T-helper 22 cell (primary cell): ENCODE data around the gene SPTBN5.

Experiments
- DNase-seq: peaks from one replicate; pipeline ENCODE4 v3.0.0-alpha.2; 2020; ENCODE audit warnings: low read depth

The SPTBN5 gene

DNA sequence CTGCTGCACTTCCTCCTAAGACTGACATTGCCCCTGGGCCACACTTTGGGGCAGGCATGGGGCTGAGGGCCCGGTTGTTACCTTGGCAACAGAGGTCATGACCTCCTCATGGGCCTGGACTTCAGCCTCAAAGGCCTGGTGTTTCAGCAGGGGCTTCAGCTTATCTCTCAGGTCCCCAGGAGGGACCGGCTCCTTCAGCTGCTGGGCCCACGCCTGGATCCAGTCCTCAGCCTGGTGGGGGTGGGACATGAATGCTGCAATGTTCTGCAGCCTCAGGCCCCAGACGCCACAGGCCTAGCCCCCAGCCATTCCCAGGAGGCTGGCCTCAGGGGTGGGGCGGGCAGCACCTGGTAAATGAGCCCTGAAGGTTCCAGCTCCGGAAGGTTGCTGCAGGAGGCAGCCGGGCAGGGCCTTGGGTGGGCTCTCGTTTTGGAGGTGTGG lies 27.6 kb downstream of the SPTBN5 start:
- DNase-seq = no peak

DNA sequence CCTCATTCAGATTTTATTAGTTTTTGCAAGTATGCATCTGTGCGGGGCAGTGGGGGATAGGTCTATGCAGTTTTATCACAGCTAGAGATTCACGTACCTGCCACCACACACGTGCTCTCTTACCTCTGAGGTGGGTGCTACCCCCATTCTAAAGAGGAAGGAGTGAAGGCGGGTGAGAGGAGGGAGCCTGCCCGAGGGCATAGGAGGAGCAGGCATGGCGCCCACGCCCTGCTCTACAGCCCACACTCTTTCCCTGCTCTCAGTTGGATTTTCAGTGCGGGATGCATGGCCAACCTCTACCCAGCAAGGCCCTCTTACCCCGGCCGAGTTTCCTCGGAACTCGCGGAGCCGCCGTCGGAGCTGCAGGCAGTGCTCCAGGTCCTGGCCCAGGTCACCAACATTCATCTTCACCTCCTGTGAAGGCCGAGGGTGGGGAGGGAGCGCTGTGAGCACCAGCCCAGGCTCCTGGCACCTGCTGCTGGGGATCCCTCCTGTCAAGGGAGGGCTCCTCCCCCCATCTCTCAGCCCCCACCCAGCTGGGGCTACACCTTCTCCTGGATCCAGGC lies 28.3 kb downstream of the SPTBN5 start:
- no peak for DNase-seq

DNA sequence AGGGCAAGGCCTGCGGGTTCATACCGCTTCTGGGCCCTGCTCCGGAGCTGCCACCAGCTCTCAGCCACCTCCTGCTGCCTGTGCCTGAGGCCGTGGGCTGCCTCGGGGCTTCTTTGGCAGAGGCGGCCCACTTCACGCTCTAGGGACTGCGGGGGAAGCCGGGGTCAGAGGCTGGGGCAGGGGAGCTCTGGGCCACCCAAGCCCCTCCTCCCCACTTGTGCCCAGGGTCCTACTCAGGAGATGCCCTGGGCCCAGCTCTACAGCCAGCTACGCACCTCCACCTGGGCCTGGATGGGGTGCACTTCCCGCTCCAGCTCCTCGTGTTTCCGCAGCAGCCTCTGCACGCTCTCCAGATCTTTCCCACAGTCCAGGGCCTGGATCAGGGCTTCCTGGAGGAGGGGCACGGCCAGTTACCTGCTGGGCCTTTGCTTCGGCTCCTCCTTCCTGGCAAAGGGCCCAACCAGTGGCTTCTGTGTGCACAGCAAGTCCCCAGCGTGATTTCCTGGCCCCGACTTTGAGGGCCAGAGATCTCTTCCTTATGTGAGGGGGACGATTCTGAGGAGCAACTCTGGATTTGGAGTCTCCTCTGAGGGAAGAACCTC lies 31.2 kb downstream of the SPTBN5 start:
- DNase-seq = no peak

DNA sequence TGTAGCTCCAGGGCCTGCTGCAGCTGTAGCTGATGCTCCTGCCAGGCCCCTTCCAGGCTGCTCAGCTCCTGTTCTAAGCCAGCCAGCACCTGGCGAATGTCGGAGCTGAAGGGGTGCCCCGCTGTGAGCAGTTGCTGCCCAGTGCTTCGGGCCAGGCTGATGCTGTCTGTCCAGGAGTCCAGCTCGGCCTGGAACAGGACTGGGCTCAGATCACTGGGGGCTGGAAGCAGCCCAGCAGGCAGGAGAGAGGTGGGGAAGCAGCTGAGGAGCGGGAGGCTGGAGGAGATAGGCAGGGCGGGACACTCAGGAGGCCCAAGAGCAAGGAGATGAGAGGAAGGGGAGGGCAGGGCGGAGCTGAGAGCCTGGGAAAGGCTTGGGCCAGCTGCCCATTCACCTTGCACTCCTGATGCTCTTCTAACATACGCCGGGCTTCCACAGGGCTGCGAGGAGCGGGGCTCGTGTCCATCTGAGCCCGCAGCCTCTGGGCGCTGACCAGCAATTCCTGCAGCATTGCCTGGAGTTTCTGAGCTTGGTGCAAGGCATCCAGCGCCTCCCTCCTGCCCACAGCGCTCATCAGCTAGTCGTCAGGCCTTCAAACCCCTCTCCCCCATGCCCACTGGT lies 32.0 kb downstream of the SPTBN5 start:
- DNase-seq = no peak

DNA sequence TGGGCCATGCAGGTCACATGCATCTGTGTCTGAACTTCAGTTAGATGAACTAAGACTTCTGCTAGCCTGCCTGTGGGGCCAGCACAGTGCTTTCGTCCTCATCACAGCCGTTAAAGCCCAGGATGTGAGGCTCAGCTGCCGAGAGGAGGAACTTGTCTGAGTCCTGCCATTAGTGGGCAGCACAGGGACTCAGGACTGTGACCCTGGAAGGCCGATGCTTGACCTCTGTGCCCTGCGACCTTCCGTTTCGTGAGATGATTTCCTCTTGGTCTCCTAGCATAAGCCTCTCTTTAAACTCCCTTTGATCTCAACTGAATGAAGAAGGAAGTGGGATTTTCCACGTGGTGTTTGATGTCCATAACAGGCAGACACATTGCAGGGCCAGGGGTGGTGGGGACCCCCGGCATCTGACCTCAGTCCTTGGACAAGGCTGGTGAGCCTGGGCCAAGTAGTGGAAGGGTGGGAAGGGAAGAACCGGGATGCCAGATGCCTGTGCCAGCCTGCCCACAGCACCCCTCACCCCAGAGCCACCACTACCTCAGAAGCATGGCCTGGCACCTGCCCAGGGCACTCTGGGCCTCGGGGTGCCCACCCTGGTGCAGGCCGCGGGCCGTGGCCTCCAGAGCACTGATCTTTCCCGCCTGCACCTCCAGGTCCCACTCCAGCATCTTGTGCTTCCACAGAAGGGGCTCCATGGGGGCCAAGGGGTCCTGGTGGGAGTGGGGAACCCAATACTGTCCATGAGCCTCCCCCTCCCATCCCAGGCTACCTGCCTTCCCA lies 33.6 kb downstream of the SPTBN5 start:
- DNase-seq = no peak

DNA sequence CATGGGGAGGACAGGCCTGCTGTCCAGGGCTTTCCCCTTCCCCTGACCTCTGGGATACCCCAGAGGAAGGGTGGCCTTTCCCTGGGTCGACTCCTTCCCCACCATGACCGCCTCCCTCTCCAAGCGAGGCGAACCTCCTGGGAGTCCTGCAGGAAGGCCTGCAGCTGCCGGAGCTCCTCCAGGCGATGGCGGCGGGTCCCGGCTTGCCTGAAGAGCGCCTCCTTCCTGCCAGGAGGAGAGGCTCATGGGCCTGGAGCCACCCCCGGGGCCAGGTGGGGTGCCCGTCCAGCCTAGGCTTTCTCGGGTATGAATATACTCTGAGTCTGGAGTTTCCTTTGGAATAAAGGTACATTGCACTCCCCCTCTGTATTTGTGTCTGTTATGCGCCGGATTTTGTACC lies 35.1 kb downstream of the SPTBN5 start:
- DNase-seq = no peak

DNA sequence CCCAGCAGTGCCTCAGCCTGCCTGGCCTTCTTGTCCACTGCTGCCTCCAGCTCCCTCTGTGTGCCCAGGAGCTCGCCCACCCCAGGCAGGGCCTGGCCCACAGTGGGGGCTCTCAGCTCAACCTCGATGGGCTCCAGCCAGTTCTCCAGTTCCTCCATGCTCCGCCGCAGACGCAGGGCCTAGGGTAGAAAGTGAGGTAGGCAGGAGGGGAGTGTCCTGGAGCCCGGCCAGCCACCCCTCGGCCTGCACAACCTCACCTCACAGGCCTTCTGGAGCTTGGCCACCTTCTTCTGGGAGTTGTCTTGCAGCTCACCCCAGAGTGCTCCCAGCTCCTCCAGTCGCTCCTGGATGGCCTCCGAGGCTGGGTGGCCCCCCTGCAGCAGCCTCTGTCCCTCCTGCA lies 36.5 kb downstream of the SPTBN5 start:
- no peak for DNase-seq

DNA sequence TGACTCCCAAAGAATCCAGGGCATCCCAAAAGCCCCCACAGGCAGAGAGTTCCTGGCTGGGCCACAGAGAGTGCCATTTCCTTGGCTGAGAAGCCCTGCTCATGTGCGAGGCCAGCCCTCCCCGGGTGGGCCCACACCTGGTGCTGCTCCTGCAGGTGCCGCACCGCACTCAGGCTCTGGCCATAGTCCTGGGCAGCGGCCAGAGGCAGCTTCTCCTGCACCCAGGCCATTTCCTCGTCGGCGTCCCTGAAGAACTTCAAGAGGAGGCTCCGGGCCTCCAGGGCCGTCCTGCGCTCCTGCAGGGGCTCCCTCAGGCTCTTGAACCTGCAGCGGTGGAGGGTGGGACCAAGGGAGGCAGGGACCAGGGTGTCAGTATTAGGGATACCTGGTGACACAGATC lies 37.1 kb downstream of the SPTBN5 start:
- no peak for DNase-seq

DNA sequence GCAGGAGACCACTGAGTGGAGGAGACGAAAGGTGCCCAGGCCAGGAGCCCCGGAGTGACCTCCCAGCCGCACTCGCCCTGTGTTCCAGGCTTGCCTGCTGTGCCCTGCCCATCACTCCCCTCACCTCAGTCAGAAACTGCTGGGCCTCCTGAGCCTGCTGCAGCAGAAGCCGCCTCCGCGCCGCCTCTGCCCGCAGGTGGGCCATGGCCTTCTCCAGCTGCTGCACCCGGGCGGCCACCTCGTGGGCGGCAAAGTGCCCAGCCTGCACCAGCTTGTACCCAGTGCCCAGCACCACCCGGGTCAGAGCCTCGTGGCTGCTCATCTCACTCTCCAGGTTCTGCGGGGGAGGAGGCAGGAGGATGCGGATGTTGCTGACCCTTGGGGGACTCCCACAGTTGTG lies 37.6 kb downstream of the SPTBN5 start:
- no peak for DNase-seq

DNA sequence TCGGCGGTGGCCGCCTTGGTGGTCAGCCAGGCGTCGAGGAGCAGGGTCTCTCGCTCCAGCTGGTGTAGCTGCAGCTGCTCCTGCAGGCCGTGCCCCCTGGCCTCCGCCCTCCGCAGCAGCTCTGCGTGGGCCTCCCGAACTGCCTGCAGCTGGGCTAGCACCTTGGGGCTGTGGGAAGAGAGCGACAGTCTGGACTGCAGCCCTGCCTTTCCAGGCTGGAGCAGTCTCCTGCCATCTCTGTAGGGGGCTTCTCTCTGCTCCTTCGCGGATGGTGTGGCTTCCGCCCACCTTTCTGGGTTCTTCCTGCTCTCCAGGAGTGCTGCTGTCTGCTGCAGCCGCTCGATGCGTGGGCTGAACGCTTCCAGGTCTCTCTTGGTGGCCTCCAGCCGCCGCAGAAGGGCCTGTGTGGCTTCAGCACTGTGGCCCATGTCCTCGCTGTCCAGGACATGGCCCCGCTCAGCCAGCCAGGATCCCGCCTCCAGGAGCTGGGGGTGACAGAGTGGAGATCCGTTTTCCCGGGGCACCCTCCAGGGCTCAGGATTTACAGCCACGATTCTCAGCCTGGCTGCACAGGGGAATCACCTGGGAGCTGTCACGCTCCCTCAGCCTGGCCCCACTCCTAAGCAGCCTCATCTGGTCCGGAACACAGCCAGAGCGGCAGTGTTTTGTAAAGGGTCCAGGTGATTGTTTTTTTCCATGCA lies 38.4 kb downstream of the SPTBN5 start:
- DNase-seq = no peak

DNA sequence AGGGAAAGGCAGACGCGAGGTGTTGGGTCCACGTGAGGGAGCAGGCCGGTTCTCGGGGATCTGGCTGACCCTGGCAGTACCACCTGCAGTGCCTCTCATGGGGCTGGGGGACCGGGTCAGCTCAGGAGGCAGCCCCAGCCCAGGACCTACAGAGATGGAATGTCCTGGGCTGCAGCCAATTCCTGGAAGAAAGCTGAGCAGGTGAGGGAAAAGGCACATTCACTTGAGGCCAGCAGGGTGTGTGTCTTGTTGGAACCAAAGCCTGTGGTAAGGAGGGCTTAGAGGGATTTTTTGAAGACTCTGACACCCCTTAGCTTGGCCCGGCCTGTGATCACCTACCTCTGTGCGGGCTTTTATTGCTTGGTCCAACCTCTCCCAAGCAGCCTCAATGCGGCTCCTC lies 39.4 kb downstream of the SPTBN5 start:
- no peak for DNase-seq

DNA sequence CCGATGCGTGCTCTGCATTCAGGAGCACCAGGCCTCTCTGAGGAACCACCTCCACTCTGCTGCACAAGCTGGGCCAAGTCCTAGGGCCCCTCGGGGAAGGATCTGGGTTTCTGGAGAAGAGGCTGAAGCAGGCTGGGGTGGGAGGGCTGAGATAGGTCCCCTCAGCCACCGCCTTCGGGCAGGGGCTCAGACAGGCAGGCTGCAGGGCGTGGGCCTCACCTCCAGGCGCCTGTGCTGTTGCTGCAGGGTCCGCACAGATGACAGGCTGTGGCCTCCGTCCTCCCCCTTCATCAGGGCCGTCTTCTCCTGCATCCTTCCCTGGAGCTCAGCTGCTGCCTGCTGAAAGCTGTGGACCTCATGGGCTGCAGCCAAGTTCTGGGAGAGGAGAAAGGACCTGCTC lies 40.0 kb downstream of the SPTBN5 start:
- no peak for DNase-seq

DNA sequence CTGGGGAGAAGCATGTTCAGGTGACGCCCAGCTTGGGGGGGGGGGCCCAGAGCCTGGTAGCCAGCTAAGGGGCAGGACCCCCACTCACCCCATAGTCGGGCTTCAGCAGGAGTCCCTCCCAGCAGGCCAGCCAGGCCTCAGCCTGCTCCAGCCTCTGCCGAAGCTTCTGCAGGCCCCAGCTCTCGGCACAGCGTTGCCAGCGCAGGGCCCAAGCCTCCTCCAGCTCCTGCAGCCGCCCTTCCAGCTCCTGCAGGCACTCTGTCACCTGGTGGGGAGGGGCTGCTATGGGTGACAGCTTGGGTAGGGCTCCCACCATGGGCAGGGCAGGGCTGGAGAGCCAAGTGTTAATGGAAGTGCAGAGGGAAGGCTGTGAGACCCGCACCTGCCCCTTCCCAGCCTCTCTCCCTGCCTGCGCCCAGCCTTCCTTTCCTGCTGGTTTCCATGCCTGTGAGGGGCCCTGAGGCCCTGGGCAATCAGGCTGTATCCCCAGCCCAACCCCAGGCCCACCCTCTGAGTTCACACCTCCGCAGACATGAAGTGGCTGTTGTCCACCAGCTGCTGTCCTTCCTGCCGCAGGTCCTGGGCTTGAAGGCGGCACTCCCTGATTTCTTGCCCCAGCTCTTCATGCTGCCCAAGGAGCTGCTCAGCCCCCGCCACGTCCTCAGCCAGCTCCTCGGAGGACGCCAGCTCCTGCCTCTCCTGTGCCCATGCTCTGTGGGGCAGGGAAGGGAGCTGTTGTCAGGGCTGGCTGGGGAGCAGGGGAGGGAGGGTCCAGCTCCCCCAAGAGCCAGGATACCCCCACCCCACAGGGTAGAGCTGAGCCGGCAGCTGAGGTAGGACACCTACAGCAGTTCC lies 40.9 kb downstream of the SPTBN5 start:
- DNase-seq = no peak

DNA sequence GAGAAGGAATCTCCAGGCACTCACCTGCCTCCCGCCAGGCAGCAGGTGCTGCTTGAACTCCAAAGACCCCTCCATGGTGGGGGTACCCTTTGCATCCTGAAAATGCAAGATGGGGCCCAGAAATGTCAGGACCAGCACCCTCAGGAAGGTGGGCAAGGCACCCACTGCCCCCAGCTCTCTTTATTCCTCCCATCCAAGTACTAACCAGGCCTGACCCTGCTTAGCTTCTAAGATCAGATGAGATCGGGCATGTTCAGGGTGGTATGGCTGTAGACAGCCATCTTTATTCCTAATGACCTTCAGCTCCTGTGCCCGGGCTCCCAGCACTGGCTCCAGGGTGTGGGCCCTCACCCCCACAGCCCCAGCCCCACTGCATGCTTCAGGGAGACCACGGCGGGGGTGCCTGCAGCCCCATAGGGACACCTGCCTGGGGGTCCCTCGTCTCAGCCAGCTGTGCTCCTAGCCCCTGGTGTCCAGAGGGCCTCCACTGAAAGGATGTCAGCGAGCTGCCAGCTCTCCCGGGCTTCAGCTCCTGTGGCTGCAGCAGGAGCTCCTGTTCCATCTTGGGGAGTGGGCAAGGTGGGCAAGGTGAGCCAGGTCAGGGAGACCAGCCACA lies 42.0 kb downstream of the SPTBN5 start:
- no peak for DNase-seq

DNA sequence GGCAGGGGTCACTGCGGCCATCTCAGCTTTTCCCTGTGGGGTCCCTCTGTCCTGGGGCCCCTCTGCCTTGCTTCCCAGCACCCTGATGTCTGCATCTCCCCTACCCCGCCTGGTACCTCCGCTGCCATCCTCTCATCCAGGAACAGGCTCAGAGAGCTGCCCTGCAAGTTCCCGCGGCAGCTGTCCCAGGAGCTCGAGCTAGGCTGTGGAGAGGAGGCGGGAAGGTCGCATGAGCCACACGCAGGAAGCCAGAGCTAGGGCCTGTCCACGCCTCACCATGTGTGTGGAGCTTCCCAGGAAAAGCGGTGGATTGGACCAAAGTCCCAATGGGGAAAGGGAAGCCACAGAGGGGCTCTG lies 42.7 kb downstream of the SPTBN5 start:
- no peak for DNase-seq

DNA sequence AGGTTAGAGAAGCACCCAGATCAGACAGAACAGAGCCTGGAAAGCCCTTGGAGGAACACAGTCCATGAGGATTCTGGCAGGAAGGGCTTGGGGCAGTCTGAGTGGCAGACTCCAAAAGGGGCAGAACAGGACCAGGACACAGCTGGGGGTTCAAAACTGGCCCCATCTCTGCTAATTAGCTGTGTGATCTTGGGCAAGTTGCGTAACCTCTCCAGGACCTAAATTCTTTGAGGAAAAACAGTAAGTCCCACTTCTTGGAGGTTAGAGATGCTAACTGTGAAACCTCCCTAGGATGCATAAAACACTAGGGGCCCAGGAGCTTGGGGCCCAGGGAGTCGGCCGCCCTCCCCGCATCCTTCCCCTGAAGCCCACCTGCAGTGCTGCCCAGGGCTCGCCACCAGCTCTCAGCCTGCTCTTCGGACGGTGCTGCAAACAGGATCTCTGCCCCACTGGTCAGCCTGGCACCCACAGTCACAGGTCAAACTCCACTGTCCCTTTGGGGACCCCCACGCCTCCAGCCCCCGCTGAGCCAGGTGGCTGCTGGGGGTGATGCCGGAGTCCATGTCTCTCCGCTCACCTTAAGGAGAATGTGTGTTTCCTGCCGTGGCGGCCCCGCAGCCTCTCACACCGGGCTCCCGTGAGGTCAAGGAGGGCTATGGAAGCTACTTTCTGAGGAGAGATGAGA lies 43.2 kb downstream of the SPTBN5 start:
- no peak for DNase-seq

DNA sequence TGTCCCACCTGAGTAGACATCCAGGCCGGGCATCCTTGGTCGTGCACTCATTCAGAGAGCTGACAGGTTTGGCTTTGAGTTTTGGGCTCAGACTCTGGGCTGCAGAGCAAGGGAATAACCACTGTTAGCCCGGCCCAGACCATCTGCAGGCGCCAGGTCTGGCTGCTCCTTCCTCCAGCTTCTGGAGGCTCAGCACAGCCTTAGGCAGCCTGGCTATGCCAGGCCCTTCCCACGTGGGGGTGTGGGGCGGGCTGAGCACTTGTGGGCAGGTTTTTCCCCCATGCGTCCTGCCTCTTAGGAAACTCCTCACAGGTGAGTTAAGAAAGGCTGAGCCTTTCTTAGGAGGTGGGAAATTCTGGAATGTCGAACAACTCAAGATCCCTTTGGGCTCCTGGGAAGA lies 44.0 kb downstream of the SPTBN5 start:
- no peak for DNase-seq

DNA sequence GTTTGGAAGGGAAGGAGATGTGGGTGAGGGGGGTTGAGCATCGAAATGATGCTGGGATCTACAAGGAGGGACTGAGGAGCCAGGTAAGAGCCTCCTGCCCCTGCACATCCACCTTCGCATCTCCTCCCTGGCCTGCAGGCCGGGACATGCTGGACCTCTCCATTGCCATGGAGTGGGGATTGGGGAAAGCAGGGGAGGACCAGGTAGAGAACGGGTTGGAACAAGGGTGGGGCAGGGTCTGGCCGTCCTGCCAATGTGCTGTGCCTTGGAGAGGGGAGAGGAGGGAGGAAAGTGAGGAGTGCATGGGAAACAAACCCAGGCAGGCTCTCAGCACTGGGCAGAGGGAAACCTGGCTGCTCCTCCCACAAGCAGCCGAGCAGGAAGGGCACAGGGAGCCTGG lies 44.6 kb downstream of the SPTBN5 start:
- DNase-seq = no peak

DNA sequence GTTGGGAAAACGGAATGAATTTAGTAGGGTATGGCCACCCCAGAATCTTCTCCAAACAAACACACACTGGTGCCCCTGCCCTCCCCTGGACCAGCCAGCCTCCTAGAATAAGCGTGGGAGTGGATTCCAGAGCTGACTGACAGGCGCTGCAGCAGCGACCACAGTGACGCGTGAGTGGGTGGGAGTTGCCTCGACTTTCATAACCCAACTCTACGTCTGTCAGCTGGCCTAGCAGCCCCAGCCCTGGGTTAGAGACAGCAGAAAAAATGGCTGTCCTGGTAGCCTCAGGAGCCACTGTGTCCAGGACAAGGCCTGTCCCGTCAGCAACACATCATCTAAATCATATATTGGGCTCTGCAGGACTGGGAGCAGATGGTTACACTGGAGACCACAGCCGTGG lies 45.2 kb downstream of the SPTBN5 start:
- no peak for DNase-seq

DNA sequence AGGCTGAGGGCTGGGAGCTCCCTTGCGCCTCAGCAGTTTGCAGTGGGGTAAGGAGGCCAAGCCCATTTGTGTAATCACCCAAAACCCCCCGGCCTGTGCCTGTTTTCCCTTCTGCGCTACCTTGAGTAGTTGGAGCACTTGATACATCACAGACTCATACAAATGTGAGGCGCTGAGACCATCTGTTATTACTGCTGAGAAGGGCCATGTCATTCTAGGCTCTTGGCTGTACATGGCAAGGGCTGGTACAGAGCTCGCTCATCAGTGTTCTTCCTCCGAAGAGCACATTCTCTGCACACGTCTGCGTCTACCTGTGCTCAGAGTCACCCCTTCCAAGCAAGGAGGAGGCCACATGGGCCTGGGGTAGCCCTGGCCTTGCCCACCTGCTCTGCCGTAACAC lies 45.9 kb downstream of the SPTBN5 start:
- no peak for DNase-seq

DNA sequence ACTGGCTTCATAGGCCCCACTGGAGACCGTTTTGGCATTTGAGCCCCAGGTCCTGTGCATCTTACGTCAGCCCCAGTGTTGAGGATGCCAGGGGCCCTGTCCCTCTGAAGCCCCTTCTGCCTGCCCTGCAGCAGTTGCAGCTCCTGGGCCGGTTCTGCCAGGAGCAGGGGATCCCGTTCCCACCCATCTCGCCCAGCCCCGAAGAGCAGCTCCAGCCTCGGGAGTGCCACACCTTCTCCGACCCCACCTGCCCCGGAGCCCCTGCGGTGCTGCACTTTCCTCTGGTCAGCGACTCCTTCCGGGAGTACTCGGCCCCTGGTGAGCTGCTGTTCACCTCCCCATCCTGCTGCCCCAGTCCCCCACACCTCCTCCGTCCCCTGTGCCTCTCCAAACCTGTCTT lies 46.6 kb downstream of the SPTBN5 start:
- no peak for DNase-seq
